ENCODE data around the gene GPR158.

GPR158 gene

DNA sequence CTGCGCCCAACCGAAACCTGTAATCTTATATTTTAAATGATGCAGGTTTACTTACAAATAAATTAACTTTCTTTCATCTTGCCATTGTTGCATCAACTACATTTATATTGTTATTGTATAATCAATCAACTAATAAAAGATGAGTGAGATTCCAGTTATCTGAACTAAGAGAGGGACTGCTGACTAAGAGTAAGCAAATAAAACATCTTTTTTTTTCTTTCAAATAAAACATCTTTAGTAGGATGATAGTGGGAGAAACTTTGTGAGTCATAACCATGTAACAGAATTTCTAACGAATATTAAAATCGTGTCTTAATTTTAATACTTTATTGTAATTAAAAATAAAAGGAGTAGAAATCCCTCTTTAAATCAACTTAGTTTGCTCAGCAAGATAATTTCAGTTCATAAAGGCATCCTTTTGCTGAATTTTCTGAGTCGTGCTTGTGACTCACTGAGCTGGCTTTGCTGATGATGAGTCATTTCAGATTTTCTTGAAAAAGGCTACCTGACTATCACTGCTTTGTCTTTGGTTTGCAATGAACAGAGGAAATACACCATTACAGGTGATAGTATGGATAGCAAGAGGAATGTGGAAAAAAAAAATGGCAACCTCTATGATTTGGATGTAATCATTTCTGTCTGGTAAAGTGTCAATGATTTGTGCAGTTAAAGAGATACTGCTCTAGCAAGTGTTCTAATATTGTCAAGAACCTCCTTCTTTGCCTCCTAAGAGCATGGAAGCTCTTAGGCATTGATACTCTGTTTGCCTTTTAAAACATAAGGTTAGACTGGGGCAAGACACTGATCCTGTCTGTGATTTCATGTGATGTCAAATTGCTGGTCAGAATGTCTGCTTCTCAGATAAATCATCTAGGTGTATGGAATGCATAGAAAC lies 119.5 kb downstream of the GPR158 start:
- Mint-ChIP-seq H3K27ac (no peak overlapping the region), H3K4me1 (no peaks in the 10 kb centered on the region), H3K4me3 (no peak overlapping the region), H3K9me3 (no peaks in the 10 kb centered on the region), H3K36me3 (ENCODE audit: low read depth) (no peaks in the 10 kb centered on the region), H3K27me3 (ENCODE audit: low read depth) (no peaks in the 10 kb centered on the region)
- TF ChIP-seq, protein P1, sequence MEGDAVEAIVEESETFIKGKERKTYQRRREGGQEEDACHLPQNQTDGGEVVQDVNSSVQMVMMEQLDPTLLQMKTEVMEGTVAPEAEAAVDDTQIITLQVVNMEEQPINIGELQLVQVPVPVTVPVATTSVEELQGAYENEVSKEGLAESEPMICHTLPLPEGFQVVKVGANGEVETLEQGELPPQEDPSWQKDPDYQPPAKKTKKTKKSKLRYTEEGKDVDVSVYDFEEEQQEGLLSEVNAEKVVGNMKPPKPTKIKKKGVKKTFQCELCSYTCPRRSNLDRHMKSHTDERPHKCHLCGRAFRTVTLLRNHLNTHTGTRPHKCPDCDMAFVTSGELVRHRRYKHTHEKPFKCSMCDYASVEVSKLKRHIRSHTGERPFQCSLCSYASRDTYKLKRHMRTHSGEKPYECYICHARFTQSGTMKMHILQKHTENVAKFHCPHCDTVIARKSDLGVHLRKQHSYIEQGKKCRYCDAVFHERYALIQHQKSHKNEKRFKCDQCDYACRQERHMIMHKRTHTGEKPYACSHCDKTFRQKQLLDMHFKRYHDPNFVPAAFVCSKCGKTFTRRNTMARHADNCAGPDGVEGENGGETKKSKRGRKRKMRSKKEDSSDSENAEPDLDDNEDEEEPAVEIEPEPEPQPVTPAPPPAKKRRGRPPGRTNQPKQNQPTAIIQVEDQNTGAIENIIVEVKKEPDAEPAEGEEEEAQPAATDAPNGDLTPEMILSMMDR (IDR thresholded peaks at IDR 0.05; ENCODE audit: unreplicated experiment in 3 of 3): no peak

- no peak overlapping the region for H3K27ac Mint-ChIP-seq
- H3K36me3 Mint-ChIP-seq (ENCODE audit: low read depth): no peaks in the 10 kb centered on the region
- no peaks in the 10 kb centered on the region for H3K27me3 Mint-ChIP-seq (ENCODE audit: low read depth)
- H3K9me3 Mint-ChIP-seq: no peaks in the 10 kb centered on the region
- H3K4me1 Mint-ChIP-seq: no peaks in the 10 kb centered on the region
- TF ChIP-seq, protein P1 (IDR thresholded peaks at IDR 0.05; ENCODE audit: unreplicated experiment in 3 of 3): no peak
- H3K4me3 Mint-ChIP-seq: no peak overlapping the region
Measured at GRCh38 chr10:25296324-25296723, 121.5 kb downstream of the GPR158 start.

GRCh38 chr10:25297466-25297865 lies 122.7 kb downstream of the GPR158 start:
- TF ChIP-seq, protein P1 (IDR thresholded peaks at IDR 0.05; ENCODE audit: unreplicated experiment in 3 of 3): no peak
- Mint-ChIP-seq H3K9me3 (no peaks in the 10 kb centered on the region), H3K4me1 (no peaks in the 10 kb centered on the region), H3K36me3 (ENCODE audit: low read depth) (no peaks in the 10 kb centered on the region), H3K27ac (no peak overlapping the region), H3K27me3 (ENCODE audit: low read depth) (no peaks in the 10 kb centered on the region), H3K4me3 (no peak overlapping the region)

DNA sequence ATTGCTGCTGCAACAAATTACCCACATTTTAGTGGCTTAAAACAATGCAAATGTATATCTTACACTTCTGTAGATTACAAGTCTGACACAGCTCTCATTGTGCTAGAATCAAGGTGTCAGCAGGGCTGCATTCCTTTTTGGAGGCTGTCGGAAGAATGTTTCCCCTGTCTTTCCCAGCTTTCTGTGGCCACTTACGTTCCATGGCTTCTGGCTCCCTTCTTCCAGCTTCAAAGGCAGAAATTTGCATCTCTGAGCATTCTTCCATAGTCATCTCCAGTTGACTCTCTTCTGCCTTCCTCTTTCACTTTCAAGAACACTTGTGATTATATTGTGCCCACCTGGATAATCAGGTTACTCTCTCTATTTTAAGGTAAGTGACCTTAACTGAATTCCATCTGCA lies 125.3 kb downstream of the GPR158 start:
- Mint-ChIP-seq H3K27ac (no peak overlapping the region), H3K27me3 (ENCODE audit: low read depth) (no peaks in the 10 kb centered on the region), H3K36me3 (ENCODE audit: low read depth) (no peaks in the 10 kb centered on the region), H3K4me1 (no peaks in the 10 kb centered on the region), H3K9me3 (no peaks in the 10 kb centered on the region), H3K4me3 (no peak overlapping the region)
- TF ChIP-seq, protein P1 (IDR thresholded peaks at IDR 0.05; ENCODE audit: unreplicated experiment in 3 of 3): no peak

GRCh38 chr10:25304606-25305005 lies 129.8 kb downstream of the GPR158 start:
- Mint-ChIP-seq H3K27ac (no peak overlapping the region), H3K4me3 (no peak overlapping the region), H3K27me3 (ENCODE audit: low read depth) (no peaks in the 10 kb centered on the region), H3K36me3 (ENCODE audit: low read depth) (no peaks in the 10 kb centered on the region), H3K9me3 (peaks cover 7% of the 10 kb centered on the region), H3K4me1 (no peaks in the 10 kb centered on the region)
- TF ChIP-seq, protein P1 (IDR thresholded peaks at IDR 0.05; ENCODE audit: unreplicated experiment in 3 of 3): no peak

GRCh38 chr10:25306386-25306785 lies 131.6 kb downstream of the GPR158 start:
- no peak overlapping the region for H3K4me3 Mint-ChIP-seq
- no peaks in the 10 kb centered on the region for H3K36me3 Mint-ChIP-seq (ENCODE audit: low read depth)
- no peaks in the 10 kb centered on the region for H3K4me1 Mint-ChIP-seq
- peaks cover 13% of the 10 kb centered on the region for H3K9me3 Mint-ChIP-seq
- no peaks in the 10 kb centered on the region for H3K27me3 Mint-ChIP-seq (ENCODE audit: low read depth)
- no peak overlapping the region for H3K27ac Mint-ChIP-seq
- TF ChIP-seq, protein P1 (IDR thresholded peaks at IDR 0.05; ENCODE audit: unreplicated experiment in 3 of 3): no peak
